ENCODE data around the gene CREB5.
"Not testable (repeated sequence)": the region's sequence is repeated elsewhere in the genome, so short reads cannot be mapped to it uniquely, and the experiment has no call there.

CREB5 gene

GRCh38 chr7:28395404-28395803 lies 16.9 kb upstream of the CREB5 start:
- Mint-ChIP-seq H3K27ac (no peak overlapping the region), H3K9me3 (ENCODE audit: low read depth) (no peaks in the 10 kb centered on the region), H3K4me1 (ENCODE audit: low read depth) (no peaks in the 10 kb centered on the region), H3K27me3 (peaks cover 13% of the 10 kb centered on the region), H3K36me3 (no peaks in the 10 kb centered on the region), H3K4me3 (no peak overlapping the region)

- Mint-ChIP-seq H3K36me3 (no peaks in the 10 kb centered on the region), H3K9me3 (ENCODE audit: low read depth) (no peaks in the 10 kb centered on the region), H3K4me3 (no peak overlapping the region), H3K27ac (no peak overlapping the region), H3K27me3 (peaks cover 11% of the 10 kb centered on the region), H3K4me1 (ENCODE audit: low read depth) (no peaks in the 10 kb centered on the region)
These were observed 16.5 kb upstream of the CREB5 start for GRCh38 chr7:28395831-28396230.

- H3K27ac Mint-ChIP-seq = no peak overlapping the region
- H3K4me3 Mint-ChIP-seq = no peak overlapping the region
- H3K27me3 Mint-ChIP-seq = peaks cover 5% of the 10 kb centered on the region
- H3K9me3 Mint-ChIP-seq (ENCODE audit: low read depth) = no peaks in the 10 kb centered on the region
- H3K36me3 Mint-ChIP-seq = no peaks in the 10 kb centered on the region
- H3K4me1 Mint-ChIP-seq (ENCODE audit: low read depth) = no peaks in the 10 kb centered on the region
These were observed 15.2 kb upstream of the CREB5 start for GRCh38 chr7:28397141-28397540.

- Mint-ChIP-seq H3K9me3 (ENCODE audit: low read depth) (no peaks in the 10 kb centered on the region), H3K27ac (no peak overlapping the region), H3K4me3 (no peak overlapping the region), H3K27me3 (peaks cover 3% of the 10 kb centered on the region), H3K4me1 (ENCODE audit: low read depth) (peaks cover 7% of the 10 kb centered on the region), H3K36me3 (no peaks in the 10 kb centered on the region)
These were observed 11.4 kb upstream of the CREB5 start for GRCh38 chr7:28400838-28401360.

GRCh38 chr7:28401567-28401966 lies 10.8 kb upstream of the CREB5 start:
- H3K27me3 Mint-ChIP-seq; H3K4me3 Mint-ChIP-seq; H3K36me3 Mint-ChIP-seq; H3K9me3 Mint-ChIP-seq (ENCODE audit: low read depth); H3K4me1 Mint-ChIP-seq (ENCODE audit: low read depth); H3K27ac Mint-ChIP-seq: not testable (repeated sequence)

GRCh38 chr7:28405662-28406061 lies 6.7 kb upstream of the CREB5 start:
- Mint-ChIP-seq H3K9me3 (ENCODE audit: low read depth) (no peaks in the 10 kb centered on the region), H3K4me3 (no peak overlapping the region), H3K27me3 (peaks cover 17% of the 10 kb centered on the region), H3K36me3 (no peaks in the 10 kb centered on the region), H3K27ac (no peak overlapping the region), H3K4me1 (ENCODE audit: low read depth) (peaks cover 24% of the 10 kb centered on the region)

- Mint-ChIP-seq H3K27me3 (peaks cover 19% of the 10 kb centered on the region), H3K4me3 (no peak overlapping the region), H3K27ac (no peak overlapping the region), H3K9me3 (ENCODE audit: low read depth) (no peaks in the 10 kb centered on the region), H3K36me3 (no peaks in the 10 kb centered on the region), H3K4me1 (ENCODE audit: low read depth) (peaks cover 29% of the 10 kb centered on the region)
These were observed 6.1 kb upstream of the CREB5 start for GRCh38 chr7:28406192-28406591.

GRCh38 chr7:28407651-28408050 lies 4.7 kb upstream of the CREB5 start:
- Mint-ChIP-seq H3K4me3 (no peak overlapping the region), H3K36me3 (no peaks in the 10 kb centered on the region), H3K4me1 (ENCODE audit: low read depth) (peaks cover 40% of the 10 kb centered on the region), H3K27me3 (peaks cover 21% of the 10 kb centered on the region), H3K9me3 (ENCODE audit: low read depth) (no peaks in the 10 kb centered on the region), H3K27ac (no peak overlapping the region)

- peaks cover 24% of the 10 kb centered on the region for H3K27me3 Mint-ChIP-seq
- peaks cover 40% of the 10 kb centered on the region for H3K4me1 Mint-ChIP-seq (ENCODE audit: low read depth)
- peak overlapping the region; percentile 95 for H3K4me3 Mint-ChIP-seq
- no peaks in the 10 kb centered on the region for H3K9me3 Mint-ChIP-seq (ENCODE audit: low read depth)
- H3K36me3 Mint-ChIP-seq = no peaks in the 10 kb centered on the region
- H3K27ac Mint-ChIP-seq = no peak overlapping the region
These were observed 4.0 kb upstream of the CREB5 start for GRCh38 chr7:28408105-28408959.

- H3K27ac Mint-ChIP-seq = peak overlapping the region; percentile 93
- H3K9me3 Mint-ChIP-seq (ENCODE audit: low read depth) = no peaks in the 10 kb centered on the region
- no peaks in the 10 kb centered on the region for H3K36me3 Mint-ChIP-seq
- H3K27me3 Mint-ChIP-seq = peaks cover 32% of the 10 kb centered on the region
- H3K4me3 Mint-ChIP-seq = peak overlapping the region; percentile 95
- H3K4me1 Mint-ChIP-seq (ENCODE audit: low read depth) = peaks cover 42% of the 10 kb centered on the region
These were observed 3.2 kb upstream of the CREB5 start for GRCh38 chr7:28408960-28409715.

GRCh38 chr7:28409716-28410627 lies 2.3 kb upstream of the CREB5 start:
- Mint-ChIP-seq H3K9me3 (ENCODE audit: low read depth) (no peaks in the 10 kb centered on the region), H3K36me3 (no peaks in the 10 kb centered on the region), H3K4me3 (peak overlapping the region; percentile 95), H3K4me1 (ENCODE audit: low read depth) (peaks cover 42% of the 10 kb centered on the region), H3K27me3 (peaks cover 33% of the 10 kb centered on the region), H3K27ac (no peak overlapping the region)

GRCh38 chr7:28410628-28411531 lies 1.4 kb upstream of the CREB5 start:
- H3K9me3 Mint-ChIP-seq (ENCODE audit: low read depth) = no peaks in the 10 kb centered on the region
- H3K36me3 Mint-ChIP-seq = no peaks in the 10 kb centered on the region
- peak overlapping the region; percentile 66 for H3K27ac Mint-ChIP-seq
- peak overlapping the region; percentile 82 for H3K4me3 Mint-ChIP-seq
- peaks cover 35% of the 10 kb centered on the region for H3K4me1 Mint-ChIP-seq (ENCODE audit: low read depth)
- peaks cover 30% of the 10 kb centered on the region for H3K27me3 Mint-ChIP-seq

GRCh38 chr7:28413011-28413410 lies 693 bp downstream of the CREB5 start:
- no peaks in the 10 kb centered on the region for H3K9me3 Mint-ChIP-seq (ENCODE audit: low read depth)
- no peaks in the 10 kb centered on the region for H3K36me3 Mint-ChIP-seq
- peaks cover 25% of the 10 kb centered on the region for H3K27me3 Mint-ChIP-seq
- H3K4me3 Mint-ChIP-seq = no peak overlapping the region
- H3K4me1 Mint-ChIP-seq (ENCODE audit: low read depth) = peaks cover 31% of the 10 kb centered on the region
- no peak overlapping the region for H3K27ac Mint-ChIP-seq

- Mint-ChIP-seq H3K36me3 (no peaks in the 10 kb centered on the region), H3K27me3 (peaks cover 21% of the 10 kb centered on the region), H3K9me3 (ENCODE audit: low read depth) (no peaks in the 10 kb centered on the region), H3K27ac (no peak overlapping the region), H3K4me1 (ENCODE audit: low read depth) (peaks cover 24% of the 10 kb centered on the region), H3K4me3 (no peak overlapping the region)
These were observed 2.1 kb downstream of the CREB5 start for GRCh38 chr7:28414453-28414852.

Measured in activated naive CD8-positive, alpha-beta T cell (primary cell).